NT2/D1 (cell line): ENCODE results near the gene WNT3A.

Experiments
- SUZ12 ChIP-seq: IDR thresholded peaks from 2 replicates; pipeline ENCODE4 v1.6.1; 2011; ENCODE audit not compliant: insufficient read length, insufficient read depth; ENCODE audit errors: extremely low read depth
- YY1 ChIP-seq: IDR thresholded peaks from 2 replicates; pipeline ENCODE4 v1.6.1; 2011; ENCODE audit not compliant: insufficient read length, insufficient read depth
- ZNF274 ChIP-seq: IDR thresholded peaks from 2 replicates; pipeline ENCODE4 v1.6.1; 2011; ENCODE audit warnings: mild to moderate bottlenecking, low read depth, low read length

DNA sequence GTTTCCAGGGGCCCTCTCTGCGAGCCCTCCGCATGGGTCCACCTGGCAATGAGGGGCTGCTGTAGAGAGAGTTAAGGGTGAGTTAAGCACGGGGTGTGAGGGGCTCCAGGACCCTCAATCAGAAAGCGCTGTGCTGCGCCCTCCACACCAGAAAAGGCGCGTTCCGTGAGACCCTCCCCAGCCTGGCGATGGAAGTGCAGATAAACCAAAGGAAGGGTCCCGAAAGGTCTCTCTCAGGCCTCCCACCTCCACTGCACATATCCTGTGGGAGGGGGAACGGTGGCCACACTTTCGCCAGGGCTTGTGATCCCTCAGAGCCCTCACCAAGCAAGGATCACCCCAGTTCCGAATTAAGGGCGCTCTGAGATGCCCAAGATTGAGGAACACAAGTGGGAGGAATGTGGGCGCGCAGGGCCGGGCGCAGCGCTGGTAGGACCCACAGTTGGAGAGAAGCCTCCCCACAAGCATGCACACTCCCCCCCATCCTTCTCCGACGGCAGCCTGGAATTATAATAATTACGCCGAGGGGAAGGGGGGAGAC is 1.1 kb downstream of the WNT3A start:
- TF ChIP-seq YY1 (no peak), SUZ12 (peak; percentile 64), ZNF274 (no peak)
